Activated CD4-positive, alpha-beta T cell treated with anti-CD3 and anti-CD28 coated beads for 1 hour (primary cell): ENCODE measurements around the gene SEMA4F.

Source experiments
- DNase-seq: peaks from one replicate; pipeline ENCODE4 v3.0.0-alpha.2; 2020

Gene SEMA4F

DNA sequence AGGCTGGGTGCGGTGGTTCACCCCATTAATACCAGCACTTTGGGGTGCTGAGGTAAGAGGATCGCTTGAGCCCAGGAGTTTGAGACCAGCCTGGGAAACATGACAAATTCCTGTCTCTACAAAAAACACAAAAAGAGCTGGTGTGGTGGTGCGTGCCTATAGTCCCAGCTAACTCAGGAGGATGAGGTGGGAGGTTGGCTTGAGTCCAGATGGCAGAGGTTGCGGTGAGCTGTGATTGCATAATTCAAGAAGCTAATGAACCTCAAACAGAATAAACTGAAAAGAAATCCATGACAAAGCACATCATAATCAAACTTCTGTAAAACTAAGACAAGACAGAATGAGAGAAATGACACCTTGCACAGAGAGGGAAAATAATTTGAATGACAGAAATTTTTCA, 54.8 kb downstream of the SEMA4F start:
- DNase-seq = no peak

DNA sequence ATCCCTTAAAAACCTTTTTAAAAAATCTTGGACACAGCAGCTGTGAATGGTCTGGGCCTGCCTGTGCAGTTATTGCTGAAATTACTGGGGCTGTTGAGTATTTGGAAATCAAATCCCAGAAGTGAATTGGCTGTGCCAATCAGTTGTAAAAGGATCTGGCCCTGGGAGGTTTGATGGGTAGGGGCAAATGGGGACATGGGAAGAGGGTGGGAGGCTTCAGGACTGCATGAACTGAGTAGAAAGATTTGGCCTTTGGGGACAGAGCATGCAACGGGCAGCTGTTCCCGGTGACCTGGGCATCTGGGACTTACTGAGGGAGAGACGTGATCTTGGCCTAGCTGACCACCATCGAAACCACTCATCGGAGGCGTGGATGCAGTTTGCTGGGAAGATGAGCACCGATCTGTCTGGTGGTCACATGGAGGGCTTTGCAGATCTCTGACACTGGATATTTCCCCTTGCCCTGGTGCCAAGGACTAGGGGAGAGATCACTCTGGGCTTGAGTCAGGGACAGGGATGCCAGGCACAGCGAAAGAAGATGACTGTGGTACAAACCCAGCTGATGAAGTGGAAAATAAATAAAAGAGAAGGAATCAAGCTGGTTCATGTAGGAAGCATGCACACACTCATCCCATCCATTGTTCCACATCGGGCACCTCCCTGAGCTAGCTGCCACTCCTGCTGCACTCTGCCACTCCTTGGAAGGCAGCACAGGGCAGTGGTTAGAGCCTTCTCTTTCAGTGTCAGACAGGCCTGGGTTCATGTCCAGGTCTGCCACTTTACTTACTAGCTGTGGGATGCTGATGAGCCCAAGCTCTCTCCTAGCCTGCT, 58.4 kb downstream of the SEMA4F start:
- DNase-seq = no peak

DNA sequence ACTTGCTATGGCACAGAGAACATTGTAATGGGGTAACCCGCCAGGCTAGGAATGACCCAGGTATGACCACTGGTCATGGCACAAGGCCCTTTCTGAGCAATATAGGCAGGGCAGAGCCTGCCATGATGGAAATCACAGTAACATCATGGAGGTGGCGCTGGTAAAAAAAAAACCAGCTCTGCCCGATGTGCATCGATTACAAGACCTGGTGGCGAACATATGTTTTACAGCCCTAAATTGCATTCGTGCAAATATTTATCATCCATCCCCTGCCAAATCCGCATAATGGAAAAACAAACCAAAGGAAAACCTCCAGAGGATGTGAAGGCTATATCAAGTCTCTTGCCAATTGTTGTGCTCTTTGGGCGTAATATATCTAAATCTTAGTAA, 60.6 kb downstream of the SEMA4F start:
- no peak for DNase-seq

DNA sequence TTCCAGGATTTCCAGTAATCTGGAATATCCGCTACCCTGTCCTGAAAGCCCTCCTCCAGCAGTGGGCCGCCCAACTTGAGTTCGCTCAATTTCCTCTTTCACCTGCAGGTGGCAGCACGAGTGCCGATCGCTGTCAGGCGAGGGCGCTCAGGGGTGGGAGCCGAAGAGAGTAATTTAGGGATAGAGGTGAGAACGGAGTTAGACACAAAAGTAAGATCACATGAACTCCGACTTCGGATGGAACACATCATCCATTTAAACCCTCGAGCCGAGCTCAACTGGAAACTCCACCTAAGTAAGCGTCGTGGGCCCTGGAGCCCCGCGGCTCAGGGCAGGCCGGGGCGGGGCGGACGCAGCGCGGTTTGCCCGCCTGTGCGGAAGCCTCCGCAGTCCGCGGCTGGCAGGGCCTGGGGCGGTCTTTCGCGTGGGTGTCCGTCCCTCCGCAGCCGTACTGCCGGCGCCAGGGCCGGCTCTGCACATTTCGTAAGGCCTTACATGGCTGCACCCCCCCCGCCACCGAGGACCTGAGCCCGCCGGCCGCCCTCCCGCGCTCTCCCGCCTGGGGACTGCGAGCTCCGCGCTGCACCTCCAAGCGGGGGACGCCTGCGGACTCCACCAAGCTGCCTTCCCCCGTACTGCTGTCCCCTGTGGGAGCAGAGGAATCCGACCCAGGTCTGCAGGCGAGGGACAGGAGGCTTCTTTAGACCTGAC, 61.2 kb downstream of the SEMA4F start:
- DNase-seq = peak; percentile 68

DNA sequence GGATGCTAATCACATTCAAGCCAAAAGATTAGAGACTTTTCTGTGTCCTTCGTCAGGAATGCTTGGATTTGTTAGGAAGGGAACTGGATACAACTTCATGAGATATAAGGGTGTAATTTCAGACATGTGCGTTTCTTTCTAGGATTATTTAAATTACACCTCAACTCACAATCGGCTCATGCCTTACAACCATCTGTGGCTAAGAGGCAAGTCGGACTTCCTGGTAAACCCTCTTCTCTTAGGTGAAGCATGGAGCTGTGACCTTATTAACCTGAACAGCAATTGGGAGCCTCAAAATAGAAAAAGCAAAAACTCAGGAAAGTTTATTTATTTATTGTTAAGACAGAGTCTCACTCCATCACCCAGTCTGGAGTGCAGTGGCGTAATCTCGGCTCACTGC, 61.8 kb downstream of the SEMA4F start:
- DNase-seq = no peak

DNA sequence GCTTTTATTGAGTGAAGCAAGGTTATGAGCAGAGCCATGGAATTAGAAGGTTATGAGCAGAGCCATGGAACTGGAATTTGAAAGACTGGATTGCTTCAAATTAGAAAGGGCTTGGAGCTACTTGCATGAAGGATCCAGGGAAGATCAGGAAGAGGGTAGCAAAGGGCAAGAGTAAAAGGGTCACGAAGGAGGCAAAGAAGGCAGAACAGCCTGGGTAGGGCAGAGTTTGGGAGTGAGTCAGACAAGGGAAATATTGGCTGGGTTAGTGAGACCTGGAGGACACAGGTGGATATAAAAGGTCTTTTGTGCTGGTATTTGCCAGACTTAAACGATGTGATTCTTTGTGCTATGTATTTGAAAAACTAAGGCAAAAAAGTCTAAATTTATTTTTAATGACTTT, 65.0 kb downstream of the SEMA4F start:
- DNase-seq = no peak

DNA sequence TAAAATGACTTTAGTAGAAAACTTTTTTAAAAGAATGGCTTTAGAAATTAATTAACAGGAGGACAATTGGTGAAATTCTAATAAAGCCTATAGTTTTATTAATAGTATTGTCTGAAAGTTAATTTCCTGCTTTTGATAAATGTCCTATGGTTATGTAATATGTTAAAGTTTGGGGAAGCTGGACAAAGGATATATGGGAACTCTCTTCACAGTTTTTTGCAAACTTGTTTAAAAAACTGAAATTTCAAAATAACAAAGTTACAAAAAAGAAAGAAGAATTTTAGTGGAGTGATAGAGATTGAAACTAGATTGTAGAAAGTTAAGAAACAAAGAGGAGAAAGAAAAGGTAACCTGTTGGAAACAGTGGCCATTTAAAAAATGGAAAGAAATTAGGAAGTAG, 67.3 kb downstream of the SEMA4F start:
- DNase-seq = no peak

DNA sequence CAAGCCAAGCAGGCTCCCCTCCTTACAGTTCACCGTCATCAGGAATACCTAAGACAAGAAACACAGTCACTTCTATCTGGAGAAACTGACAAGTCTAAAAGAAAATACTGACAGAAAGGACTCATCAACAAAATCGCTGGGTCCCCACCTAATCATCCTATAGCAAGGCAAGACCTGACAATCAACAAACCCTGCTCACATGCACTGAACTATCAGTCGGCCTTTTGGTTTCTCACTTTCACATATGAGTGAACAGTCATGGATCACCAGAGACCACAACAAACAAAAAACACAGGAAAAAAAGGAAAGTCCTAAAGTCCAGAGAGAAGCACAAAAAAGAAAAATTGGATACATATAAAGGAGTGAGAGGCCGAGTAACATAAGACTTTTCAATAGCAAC, 70.4 kb downstream of the SEMA4F start:
- DNase-seq = no peak

DNA sequence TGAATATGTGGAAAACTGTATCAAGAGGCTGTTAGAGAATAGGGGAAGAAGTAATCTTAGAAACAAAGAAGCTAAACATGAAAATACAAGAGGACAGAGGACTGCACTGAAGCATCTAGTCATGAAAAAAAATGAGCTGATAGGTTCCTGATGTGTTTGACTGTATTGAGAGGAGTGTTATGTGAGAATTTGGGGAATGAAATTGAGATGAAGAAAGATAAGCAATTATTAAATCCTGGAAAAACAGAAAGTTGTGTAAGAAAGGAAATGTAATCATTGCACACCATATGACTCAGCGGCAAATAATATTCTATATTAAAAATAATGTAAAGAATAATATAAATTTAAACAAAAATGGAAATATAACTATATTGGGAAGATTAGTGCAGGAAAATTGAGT, 71.2 kb downstream of the SEMA4F start:
- no peak for DNase-seq

DNA sequence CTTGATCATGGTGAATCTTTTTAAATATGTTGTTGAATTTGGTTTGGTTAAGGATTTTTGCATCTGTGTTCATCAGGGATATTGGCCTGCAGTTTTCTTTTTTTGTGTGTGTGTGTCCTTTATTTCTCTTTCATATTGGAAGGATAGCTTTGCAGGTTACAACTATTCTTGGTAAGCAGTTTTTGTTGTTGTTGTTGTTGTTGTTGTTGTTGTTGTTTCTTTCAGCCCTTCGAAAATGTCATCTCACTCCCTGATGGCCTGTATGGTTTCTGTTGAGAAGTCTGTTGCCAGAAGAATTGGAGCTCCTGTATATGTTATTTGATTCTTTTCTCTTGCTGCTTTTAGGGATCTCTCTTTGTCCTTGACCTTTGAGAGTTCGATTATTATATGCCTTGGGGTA, 74.8 kb downstream of the SEMA4F start:
- no peak for DNase-seq

DNA sequence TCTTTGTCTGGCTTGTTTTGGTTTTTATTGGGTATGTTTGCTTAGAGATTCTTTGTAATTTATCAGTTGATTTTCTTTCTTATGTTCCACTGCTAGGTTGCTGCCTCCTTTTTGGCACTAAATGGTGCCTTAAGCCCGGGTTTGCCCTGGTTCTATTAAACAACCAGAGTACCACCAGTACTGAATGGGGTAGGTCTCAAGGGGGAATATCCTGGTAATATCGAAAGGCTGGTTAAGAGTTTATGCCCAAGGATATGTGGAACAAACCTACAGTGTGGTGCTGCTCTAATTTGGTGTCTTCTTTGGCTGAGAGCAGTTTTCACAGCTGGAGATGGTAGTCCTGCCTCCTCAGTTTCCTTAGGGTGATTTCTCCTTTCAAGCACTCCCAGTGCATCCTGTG, 76.5 kb downstream of the SEMA4F start:
- no peak for DNase-seq
